GM19238 (cell line): ENCODE data around the gene ZNF543.
"Not testable (repeated sequence)": the region's sequence is repeated elsewhere in the genome, so short reads cannot be mapped to it uniquely, and the experiment has no call there.

ENCODE experiments used
- DNase-seq: peaks from one replicate; pipeline ENCODE4 v3.0.0; 2011; ENCODE audit warnings: low spot score; ENCODE audit not compliant: insufficient read length

ZNF543 gene

DNA sequence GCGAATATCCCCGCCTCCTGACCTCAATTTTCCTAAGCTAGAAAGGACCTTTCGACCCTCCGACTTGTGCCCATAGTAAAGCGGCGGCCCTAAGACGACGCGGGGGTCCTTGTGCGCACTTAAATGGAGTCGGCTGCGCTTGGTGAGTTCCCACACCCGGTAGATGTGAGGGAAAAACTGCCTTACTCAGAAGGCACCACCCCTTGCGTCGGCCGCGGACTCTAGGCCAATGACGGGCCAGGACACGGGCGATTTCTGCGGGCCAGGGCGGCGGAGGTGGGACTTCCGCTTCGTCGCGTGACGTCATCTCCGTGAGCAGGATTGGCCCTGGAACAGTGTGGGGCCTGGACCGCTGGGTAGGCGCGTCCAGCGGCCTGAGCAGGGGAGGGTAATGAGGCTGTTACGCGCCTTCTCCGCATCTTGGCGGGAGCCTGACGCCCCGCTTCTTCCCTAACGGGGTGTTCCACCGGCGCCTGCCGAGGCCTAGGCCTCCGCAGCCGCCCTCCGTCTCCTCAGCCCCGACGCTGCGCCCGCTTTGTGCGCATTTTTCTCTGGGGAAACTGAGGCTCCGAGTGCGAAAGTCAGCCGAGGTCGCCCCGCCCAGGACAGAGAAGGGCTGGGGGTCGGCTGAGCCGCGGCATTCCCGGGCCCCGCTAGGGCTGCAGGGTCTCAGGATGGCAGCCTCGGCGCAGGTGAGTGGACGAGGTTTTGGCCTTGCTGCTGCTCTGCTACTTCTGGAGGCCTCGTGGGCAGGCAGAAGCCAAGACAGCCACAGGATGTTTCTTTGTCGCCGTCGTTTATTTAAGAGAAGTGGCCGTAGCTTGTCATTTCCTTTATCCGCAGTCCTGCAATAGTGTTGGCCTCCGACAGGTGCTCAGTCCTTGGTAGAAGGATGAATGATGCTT is at the start of gene ZNF543:
Gene ZNF543, plus strand, starts transcription at position 293 of the 905 bp plus-strand sequence. Its CDS starts 382 bp downstream, at position 675.
- peak; percentile 97 for DNase-seq

GRCh38 chr19:57271280-57271679 is 49.0 kb upstream of the ZNF543 start:
- no peak for DNase-seq

DNA sequence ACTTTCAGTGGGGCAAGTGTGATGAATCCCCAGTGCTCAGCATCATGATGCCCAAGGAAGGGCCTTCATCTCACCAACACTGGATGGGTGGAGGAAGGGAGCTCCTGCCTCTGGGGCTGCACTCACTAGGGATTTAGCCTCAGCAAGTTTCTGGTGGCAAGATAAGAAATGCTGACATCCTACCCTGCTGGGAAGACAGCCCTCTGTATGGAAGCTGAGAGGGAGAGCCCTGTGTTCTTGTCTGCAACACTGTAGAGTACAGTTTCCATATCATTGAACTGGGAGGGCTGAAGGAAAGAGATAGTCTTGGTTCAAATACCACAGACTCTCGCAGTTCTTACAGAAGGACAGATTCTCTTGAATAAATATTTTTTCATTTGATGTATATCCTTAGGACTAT is 47.3 kb upstream of the ZNF543 start:
- no peak for DNase-seq

- DNase-seq, result no peak
Observed at GRCh38 chr19:57276430-57276829, 43.8 kb upstream of the ZNF543 start.

GRCh38 chr19:57278481-57278880 is 41.8 kb upstream of the ZNF543 start:
- DNase-seq, result not testable (repeated sequence)

GRCh38 chr19:57279418-57280164 is 40.7 kb upstream of the ZNF543 start:
- DNase-seq, result peak; percentile 70

DNA sequence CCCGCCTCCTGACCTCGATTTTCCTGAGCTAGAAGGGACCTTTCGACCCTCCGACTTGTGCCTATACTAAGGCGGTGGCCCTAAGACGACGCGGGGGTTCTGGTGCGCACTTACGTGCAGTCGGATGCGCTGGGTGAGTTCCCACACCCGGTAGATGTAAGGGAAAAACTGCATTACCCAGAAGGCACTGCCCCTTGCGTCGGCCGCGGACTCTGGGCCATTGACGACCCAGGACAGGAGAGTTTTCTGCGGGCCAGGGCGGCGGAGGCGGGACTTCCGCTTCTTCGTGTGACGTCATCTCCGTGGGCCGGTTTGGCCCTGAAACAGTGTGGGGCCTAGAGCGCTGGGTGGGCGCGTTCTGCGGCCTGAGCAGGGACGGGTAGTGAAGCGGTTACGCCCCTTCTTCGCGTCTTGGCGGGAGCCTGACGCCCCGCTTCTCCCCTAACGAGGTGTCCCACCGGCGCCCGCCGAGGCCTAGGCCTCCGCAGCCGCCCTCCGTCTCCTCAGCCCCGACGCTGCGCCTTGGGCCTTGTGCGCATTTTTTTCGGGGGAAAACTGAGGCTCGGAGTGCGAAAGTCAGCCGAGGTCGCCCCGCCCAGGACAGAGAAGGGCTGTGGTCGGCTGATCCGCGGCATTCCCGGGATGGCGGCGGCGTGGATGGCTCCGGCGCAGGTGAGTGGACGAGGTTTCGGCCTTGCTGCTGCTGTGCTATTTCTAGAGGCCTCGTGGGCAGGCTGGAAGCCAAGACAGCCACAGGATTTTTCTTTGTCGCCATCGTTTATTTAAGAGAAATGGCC is 39.9 kb upstream of the ZNF543 start, which contains the start of gene ZNF460:
Gene ZNF460, plus strand, starts transcription at position 321 of the 797 bp plus-strand sequence. Its CDS starts 322 bp downstream, at position 643.
- peak; percentile 82 for DNase-seq

- no peak for DNase-seq
Observed at GRCh38 chr19:57280962-57281400, 39.3 kb upstream of the ZNF543 start.

DNA sequence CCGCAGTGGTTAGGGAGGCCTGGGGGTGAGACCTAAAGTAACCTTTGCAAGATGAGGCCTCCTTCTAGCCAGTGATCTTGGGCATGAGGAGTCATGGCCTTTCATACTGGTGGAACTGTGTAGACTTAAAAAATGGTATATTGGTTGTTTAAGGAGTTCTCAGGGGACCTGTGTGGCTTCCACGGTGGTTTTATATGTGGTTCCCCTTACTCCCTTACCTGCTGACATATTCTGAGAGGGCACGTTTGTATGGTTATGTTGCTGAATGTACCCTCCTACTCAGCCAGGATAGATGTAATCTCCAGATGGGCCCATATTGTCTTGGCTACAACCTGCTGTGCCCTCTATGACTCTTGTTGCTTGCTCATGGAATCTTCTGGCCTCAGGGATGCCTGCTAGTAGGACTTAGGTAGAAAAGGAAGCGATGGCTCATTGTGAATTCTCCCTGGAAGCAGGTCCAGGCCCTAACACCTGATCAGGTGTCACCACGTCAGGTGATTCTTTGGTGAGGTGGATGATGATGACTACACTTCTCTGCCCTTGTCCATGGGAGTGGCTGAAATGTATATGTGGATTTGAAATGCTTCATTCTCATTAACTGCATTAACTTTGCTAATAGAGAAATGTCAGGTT is 38.1 kb upstream of the ZNF543 start:
- DNase-seq, result no peak

GRCh38 chr19:57288373-57288772 is 31.9 kb upstream of the ZNF543 start:
- no peak for DNase-seq

DNA sequence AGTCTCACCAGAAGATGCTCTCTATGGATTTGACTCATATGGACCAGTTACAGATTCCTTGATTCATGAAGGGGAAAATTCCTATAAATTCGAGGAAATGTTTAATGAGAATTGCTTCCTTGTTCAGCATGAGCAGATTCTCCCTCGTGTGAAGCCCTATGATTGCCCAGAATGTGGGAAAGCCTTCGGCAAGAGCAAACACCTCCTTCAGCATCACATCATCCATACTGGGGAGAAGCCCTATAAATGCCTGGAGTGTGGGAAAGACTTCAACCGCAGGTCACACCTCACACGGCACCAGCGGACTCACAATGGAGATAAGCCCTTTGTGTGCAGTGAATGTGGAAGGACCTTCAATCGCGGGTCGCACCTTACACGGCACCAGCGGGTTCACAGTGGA is 29.3 kb upstream of the ZNF543 start:
- no peak for DNase-seq

DNA sequence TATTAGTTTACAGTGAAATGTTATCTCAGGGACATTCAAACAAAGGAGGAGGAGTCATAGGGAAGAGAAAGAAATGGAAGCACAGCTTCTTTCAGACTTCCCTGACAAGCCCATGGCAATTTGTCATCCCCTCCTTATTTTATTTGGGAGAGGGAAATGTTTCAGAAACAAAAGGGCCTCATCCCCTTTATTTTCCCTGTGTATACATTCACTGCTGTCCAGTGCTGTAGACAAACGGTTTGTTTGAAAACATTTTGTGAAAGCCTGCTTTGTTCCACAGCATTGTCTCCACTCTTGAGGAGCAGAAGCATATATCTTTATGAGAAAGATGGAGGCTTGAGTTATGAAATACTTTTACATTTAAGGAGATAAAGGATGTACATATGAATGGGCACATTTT is 27.7 kb upstream of the ZNF543 start:
- DNase-seq, result no peak

- DNase-seq, result no peak
Observed at GRCh38 chr19:57293719-57294118, 26.6 kb upstream of the ZNF543 start.

DNA sequence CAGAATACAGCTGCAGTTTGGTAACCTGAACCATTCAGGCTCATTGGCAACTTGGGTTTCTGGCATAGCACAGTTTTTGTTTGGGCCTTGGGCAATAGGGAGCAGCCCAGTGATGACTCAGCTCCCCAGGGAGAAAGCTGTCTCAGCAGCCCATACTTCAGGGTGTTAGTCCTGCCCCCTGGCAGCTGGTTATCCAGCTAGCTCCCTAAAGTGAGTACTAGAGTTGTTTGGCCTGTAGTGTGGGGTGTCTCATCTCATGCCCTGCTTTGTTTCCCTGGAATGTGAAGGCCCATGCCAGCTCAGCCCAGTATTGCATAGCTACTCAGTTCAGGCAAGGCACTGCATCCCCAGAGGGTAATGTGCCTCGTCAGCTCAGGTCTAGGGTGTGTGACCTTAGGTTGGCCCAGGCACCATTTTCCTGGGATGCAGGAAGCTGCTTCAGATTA is 18.2 kb upstream of the ZNF543 start:
- DNase-seq, result no peak

DNA sequence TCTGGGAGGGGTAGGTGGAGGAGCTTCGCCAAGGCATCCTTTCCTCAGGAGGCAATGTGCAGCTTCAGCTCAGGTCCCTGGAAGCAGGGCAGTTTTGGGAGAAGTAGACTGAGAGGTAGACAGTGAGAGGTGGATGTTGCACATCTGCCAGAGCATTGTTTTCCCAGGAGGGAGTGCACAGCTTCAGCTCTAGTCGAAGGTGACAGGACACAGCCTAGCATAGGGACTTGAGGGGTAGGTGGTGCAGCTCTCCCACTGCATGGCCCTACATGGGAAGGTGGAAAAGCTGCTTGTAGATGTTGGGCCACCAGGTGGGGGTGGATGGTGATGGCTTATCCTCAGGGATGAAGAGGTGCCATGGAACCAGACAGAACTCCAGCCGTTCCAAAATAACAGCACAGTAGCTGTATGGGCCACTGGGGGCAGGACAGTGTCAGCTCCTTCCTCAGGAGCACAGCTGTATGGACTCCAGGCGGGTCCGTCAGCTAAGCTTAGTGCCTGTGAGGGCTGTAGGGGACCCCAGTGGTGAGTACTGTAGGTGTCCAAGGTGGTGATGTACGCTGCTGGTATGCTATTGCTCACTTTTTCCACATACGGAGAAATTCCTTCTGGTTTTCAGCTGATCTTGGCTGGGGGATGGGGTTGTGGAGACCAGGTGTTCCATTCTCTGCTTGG is 17.4 kb upstream of the ZNF543 start:
- DNase-seq, result no peak

- DNase-seq, result no peak
Observed at GRCh38 chr19:57305056-57305455, 15.2 kb upstream of the ZNF543 start.

GRCh38 chr19:57308514-57308913 is 11.8 kb upstream of the ZNF543 start:
- no peak for DNase-seq

DNA sequence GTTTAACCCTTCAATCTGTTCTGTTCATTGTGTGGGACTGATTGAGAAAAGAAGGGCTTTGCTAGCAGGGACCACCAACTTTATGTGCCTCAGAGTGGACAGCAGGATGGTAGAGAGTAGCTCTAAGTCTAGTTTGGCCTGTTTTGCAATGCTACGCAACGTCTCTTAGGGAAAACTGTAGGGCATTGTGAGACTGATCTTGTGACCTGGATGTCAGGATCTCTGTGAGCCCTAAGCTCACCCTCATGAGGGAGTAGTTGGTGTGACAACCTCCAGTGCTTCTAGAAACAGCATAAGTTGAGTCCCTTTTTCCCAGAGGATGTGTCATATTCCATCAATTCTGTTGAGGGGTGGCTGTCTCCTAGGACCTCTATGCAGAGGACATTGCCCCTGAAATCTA is 9.5 kb upstream of the ZNF543 start:
- DNase-seq, result no peak

GRCh38 chr19:57314146-57314545 is 6.1 kb upstream of the ZNF543 start:
- no peak for DNase-seq

DNA sequence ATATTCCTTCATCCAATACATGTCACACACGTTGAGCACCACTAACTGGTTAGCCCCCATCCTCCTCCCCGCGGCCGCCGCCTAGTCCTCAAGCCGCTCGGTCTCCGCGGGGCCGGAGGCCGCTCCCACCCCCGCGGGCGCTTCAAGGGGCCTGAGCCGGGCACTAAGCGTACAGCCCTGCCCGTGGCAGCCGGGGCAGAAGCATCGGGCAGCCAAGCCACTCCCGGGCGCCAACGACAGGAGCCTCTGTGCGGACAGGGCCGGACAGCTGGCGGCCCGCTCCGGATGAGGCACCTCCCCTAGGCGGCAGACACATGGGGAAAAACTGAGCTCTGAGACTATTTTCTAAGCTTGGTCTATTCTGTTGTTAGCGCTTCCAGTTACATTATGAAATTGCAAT is 2.8 kb upstream of the ZNF543 start:
- DNase-seq, result no peak

- DNase-seq, result no peak
Observed at GRCh38 chr19:57319869-57320179, 448 bp upstream of the ZNF543 start.
